Small intestine (tissue), 7 donors: ENCODE results near the gene LTBP1. TPM values are rescaled to one million over a fixed set of nuclear protein-coding genes. Genes with fewer than 3 reads are reported as not detected.
"Not testable (repeated sequence)": the region's sequence is repeated elsewhere in the genome, so short reads cannot be mapped to it uniquely, and the experiment has no call there.

ENCODE experiments used
- DNase-seq, 2 donors: peaks; one replicate each; pipeline versions ENCODE4 v3.0.0 to v3.0.0-alpha.2; 2013
- FAIRE-seq: peaks from 2 replicates; lab custom pipeline; 2012; peaks lifted over from hg19 to GRCh38; lab: Jason Lieb, UNC
- H3K27ac ChIP-seq, 3 donors: one replicate each; pipeline ENCODE4 v1.5.1; 2013; ENCODE audit warnings: low read length in 2 of 3, mild to moderate bottlenecking in 2 of 3, control low read depth in 1 of 3, inconsistent platforms in 1 of 3, low read depth in 1 of 3, moderate library complexity in 1 of 3
- H3K27me3 ChIP-seq, 3 donors: one replicate each; pipeline ENCODE4 v1.6.1; 2013; ENCODE audit warnings: low read length in 3 of 3, inconsistent platforms in 1 of 3; ENCODE audit not compliant: control insufficient read depth in 3 of 3, insufficient read depth in 3 of 3
- H3K36me3 ChIP-seq, 3 donors: one replicate each; pipeline ENCODE4 v1.6.1; 2013; ENCODE audit warnings: low read length in 3 of 3, inconsistent platforms in 1 of 3, low read depth in 1 of 3, mild to moderate bottlenecking in 1 of 3, moderate library complexity in 1 of 3; ENCODE audit not compliant: control insufficient read depth in 3 of 3, insufficient read depth in 2 of 3
- H3K4me1 ChIP-seq, 3 donors: one replicate each; pipeline ENCODE4 v1.6.1; 2013; ENCODE audit warnings: low read length in 2 of 3, inconsistent platforms in 1 of 3, low read depth in 1 of 3, mild to moderate bottlenecking in 1 of 3, moderate library complexity in 1 of 3; ENCODE audit not compliant: control insufficient read depth in 3 of 3, insufficient read depth in 2 of 3
- H3K4me3 ChIP-seq, 3 donors: one replicate each; pipeline ENCODE4 v1.5.1; 2013; ENCODE audit warnings: low read length in 3 of 3, control low read depth in 1 of 3, inconsistent platforms in 1 of 3, low read depth in 1 of 3, mild to moderate bottlenecking in 1 of 3, moderate library complexity in 1 of 3
- H3K9me3 ChIP-seq, 2 donors: one replicate each; pipeline ENCODE4 v1.6.1; 2013; ENCODE audit warnings: low read depth in 1 of 2, low read length in 1 of 2; ENCODE audit not compliant: control insufficient read depth in 2 of 2, insufficient read depth in 1 of 2
- WGBS, 3 donors: extraction: QIAGEN DNeasy Blood & Tissue Kit; methylation state at CpG; one replicate each; pipeline ENCODE4 v1.1.7; 2013; 5-methylcytosine and 5-hydroxymethylcytosine counted together
- polyA plus RNA-seq, 4 donors: library from polyadenylated mRNA; stranded (reverse) in 3 of 4; unstranded in 1 of 4; fragments of 200-250 nt in 3 of 4; fragments of 120-200 nt in 1 of 4; gene quantifications; one replicate each; pipeline versions ENCODE4 v1.2.1 to v1.2.3, GENCODE V29; 2013
- donor health status: healthy with polysubstance abuse.
- donor health status: control.
- donor health status: control.
- donor health status: Bipolar disorder and iron deficiency.
- donor health status: healthy.

LTBP1 gene
- polyA plus RNA-seq, 4 donors, result 0.67 to 12.1 (median 6.1) TPM

- no peaks in the 10 kb centered on the region for H3K36me3 ChIP-seq
- H3K27me3 ChIP-seq, result no peaks in the 10 kb centered on the region
- FAIRE-seq (no peak), DNase-seq (no peak)
- no peak overlapping the region for H3K27ac ChIP-seq
- no peak overlapping the region for H3K4me3 ChIP-seq
- WGBS, 3 donors, result 84 to 86% (median 86%) methylated on average over 8 of the region's 8 CpGs
- H3K4me1 ChIP-seq, result no peaks in the 10 kb centered on the region
- no peaks in the 10 kb centered on the region for H3K9me3 ChIP-seq
Observed at GRCh38 chr2:33383855-33384598, 437.3 kb downstream of the LTBP1 start.

GRCh38 chr2:33384599-33384961, 437.8 kb downstream of the LTBP1 start:
- DNase-seq (no peak), FAIRE-seq (no peak)
- H3K9me3 ChIP-seq, result no peaks in the 10 kb centered on the region
- no peaks in the 10 kb centered on the region for H3K4me1 ChIP-seq
- H3K4me3 ChIP-seq, result no peak overlapping the region
- H3K36me3 ChIP-seq, result no peaks in the 10 kb centered on the region
- no peak overlapping the region for H3K27ac ChIP-seq
- WGBS, 3 donors, result 77 to 87% (median 82%) methylated on average over 2 of the region's 2 CpGs
- no peaks in the 10 kb centered on the region for H3K27me3 ChIP-seq

- Histone ChIP-seq H3K27me3 (no peaks in the 10 kb centered on the region), H3K36me3 (no peaks in the 10 kb centered on the region), H3K9me3 (no peaks in the 10 kb centered on the region), H3K4me3 (no peak overlapping the region), H3K27ac (no peak overlapping the region), H3K4me1 (no peaks in the 10 kb centered on the region)
- 85 to 93% (median 92%) methylated on average over 14 of the region's 14 CpGs for WGBS, 3 donors
- FAIRE-seq, result no peak
- DNase-seq, result no peak
Observed at GRCh38 chr2:33388996-33389395, 442.2 kb downstream of the LTBP1 start.

- not testable (repeated sequence) for FAIRE-seq, H3K27me3 ChIP-seq, H3K27ac ChIP-seq, H3K36me3 ChIP-seq, H3K4me3 ChIP-seq, H3K4me1 ChIP-seq, DNase-seq, H3K9me3 ChIP-seq
- 86 to 90% (median 89%) methylated on average over 6 of the region's 6 CpGs for WGBS, 3 donors
Observed at GRCh38 chr2:33389695-33390094, 442.9 kb downstream of the LTBP1 start.

- whole genome bisulfite sequencing, 3 donors, result 71 to 85% (median 80%) methylated on average over 5 of the region's 5 CpGs
- Histone ChIP-seq H3K36me3 (no peaks in the 10 kb centered on the region), H3K4me1 (no peaks in the 10 kb centered on the region), H3K4me3 (no peak overlapping the region), H3K27ac (no peak overlapping the region), H3K9me3 (no peaks in the 10 kb centered on the region), H3K27me3 (no peaks in the 10 kb centered on the region)
- DNase-seq (no peak), FAIRE-seq (no peak)
Observed at GRCh38 chr2:33391529-33392255, 444.9 kb downstream of the LTBP1 start.

- WGBS, 3 donors, result 78 to 87% (median 84%) methylated on average over 4 of the region's 4 CpGs
Observed at GRCh38 chr2:33392366-33392765, 445.6 kb downstream of the LTBP1 start.

GRCh38 chr2:33395034-33395433, 448.3 kb downstream of the LTBP1 start:
- Histone ChIP-seq H3K27me3 (no peaks in the 10 kb centered on the region), H3K4me1 (no peaks in the 10 kb centered on the region), H3K4me3 (no peak overlapping the region), H3K27ac (no peak overlapping the region), H3K36me3 (no peaks in the 10 kb centered on the region), H3K9me3 (no peaks in the 10 kb centered on the region)
- 77 to 94% (median 91%) methylated on average over 3 of the region's 3 CpGs for WGBS, 3 donors
- FAIRE-seq, result no peak
- no peak for DNase-seq

More at GRCh38 chr2:33392366-33392765, 445.6 kb downstream of the LTBP1 start:
- Histone ChIP-seq H3K9me3 (no peaks in the 10 kb centered on the region), H3K4me1 (no peaks in the 10 kb centered on the region), H3K4me3 (no peak overlapping the region), H3K27me3 (no peaks in the 10 kb centered on the region), H3K27ac (no peak overlapping the region), H3K36me3 (no peaks in the 10 kb centered on the region)
- DNase-seq (no peak), FAIRE-seq (no peak)

- peak; percentile 11 to 39 for DNase-seq
- no peak overlapping the region for H3K27ac ChIP-seq
- H3K4me3 ChIP-seq, result no peak overlapping the region
- FAIRE-seq, result no peak
- no peaks in the 10 kb centered on the region for H3K9me3 ChIP-seq
- no peaks in the 10 kb centered on the region for H3K36me3 ChIP-seq
- H3K4me1 ChIP-seq, result no peaks in the 10 kb centered on the region
- H3K27me3 ChIP-seq, result no peaks in the 10 kb centered on the region
Observed at GRCh38 chr2:33395655-33396249, 449.0 kb downstream of the LTBP1 start.
